NCI-H1436 treated with DMSO at 0.1 percent for 48 hours (cell line): ENCODE results near the gene SH3RF1.

Experiments used
- DNase-seq: peaks from one replicate; lab custom pipeline; 2025; lab: John Stamatoyannopoulos, UW

Gene SH3RF1

DNA sequence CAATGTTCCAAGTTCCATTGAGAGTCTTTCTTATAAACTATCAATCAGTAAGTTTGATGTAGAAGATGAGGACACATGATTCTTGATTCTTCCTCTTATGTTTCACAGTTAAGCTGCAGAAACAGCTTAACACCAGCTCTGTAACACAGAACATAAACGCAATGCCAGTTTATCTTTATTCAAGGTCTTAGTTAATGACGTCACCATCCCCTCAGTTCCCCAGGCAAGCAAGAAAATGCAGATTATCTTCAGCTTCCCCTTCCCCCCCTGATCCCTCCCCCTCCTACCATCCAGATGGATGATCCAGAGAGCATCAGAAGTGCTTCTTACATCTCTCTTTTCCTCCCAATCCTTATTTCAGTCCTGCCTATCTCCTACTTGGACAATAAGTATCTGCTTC lies 4.4 kb upstream of the SH3RF1 start:
- no peak for DNase-seq

DNA sequence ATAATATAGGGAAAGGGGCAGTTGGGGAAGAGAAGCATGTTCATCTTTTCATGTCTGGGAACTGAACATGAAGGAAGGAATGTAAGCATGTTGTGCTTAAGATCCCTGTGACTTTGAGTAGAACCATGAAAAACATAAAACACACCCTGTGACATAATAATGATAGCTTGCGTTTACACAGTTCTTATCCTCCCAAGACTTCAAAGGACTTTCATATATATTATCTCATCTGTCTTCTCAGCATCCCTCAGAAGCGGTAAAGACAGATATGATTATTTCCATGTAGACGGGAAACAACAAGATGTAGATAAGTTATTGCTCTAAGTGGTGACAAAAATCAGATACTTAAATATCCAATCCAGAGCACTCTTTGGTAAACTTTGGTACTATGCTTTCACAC lies 3.3 kb upstream of the SH3RF1 start:
- no peak for DNase-seq

GRCh38 chr4:169272265-169272886 lies 1.6 kb upstream of the SH3RF1 start:
- DNase-seq: no peak

DNA sequence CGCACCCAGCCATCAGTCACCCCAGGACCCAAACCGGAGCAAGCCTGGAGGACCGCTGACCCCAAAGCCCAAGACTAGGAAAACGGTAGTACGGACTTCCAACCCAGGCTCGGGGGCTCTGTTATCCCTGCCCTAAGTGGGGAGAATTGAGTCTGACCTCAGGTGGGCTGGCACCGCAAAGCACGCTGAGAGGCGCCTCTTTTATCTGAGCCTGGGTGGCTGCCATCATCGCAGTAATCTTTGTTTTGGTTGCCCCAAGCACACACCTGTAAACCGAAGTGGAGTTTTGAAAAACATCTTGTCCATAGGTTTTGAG lies 894 bp upstream of the SH3RF1 start:
- no peak for DNase-seq

- DNase-seq: no peak
Observed at GRCh38 chr4:169269916-169270809, 593 bp downstream of the SH3RF1 start.

GRCh38 chr4:169268951-169269760 lies 1.6 kb downstream of the SH3RF1 start:
- DNase-seq: no peak

GRCh38 chr4:169267070-169267469 lies 3.7 kb downstream of the SH3RF1 start:
- DNase-seq: no peak

GRCh38 chr4:169266661-169267060 lies 4.1 kb downstream of the SH3RF1 start:
- DNase-seq: no peak

DNA sequence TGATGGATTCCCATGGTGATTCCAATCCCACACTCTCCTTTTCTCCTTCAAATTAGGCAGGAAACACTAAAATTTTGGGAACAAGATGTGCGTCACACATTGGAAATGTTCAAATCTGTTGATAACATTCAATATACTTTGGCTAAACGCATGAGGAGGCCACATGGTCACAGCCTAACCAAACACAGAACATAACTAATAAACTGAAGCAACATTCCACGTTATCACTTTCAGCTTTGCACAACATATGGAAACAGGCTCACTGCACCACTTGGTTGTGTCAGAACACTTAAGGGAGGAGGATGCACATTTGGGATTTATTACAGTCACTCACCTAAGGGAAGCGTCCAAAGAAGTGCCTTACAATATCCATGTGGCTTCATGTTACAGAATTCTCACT lies 4.7 kb downstream of the SH3RF1 start:
- DNase-seq: no peak

DNA sequence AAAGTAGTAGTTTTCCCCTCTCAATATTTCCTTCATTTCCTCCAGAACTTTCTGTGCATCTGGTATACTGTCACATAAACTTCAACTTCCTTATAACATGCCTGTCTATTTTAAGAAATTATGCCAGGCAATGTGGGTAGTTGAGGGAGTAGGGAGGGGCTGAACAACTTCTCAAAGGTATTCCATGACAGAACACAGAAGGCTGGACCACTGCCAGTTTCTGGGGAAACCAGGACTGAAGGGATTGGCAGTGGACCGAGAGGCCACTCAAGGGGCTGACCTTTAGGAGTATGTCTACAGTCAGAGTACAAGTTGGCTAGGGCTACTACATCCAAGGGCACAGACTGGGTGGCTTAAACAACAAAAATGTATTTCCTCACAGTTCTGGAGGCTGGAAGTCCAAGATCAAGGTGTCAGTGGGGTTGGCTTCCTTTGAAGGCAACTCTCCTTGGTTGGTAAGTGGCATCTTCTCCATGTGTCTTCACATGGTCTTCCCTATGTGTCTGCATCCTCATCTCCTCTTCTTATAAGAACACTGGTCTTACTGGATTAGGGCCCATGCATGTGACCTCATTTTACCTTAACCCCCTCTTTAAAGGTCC lies 6.9 kb downstream of the SH3RF1 start:
- no peak for DNase-seq

DNA sequence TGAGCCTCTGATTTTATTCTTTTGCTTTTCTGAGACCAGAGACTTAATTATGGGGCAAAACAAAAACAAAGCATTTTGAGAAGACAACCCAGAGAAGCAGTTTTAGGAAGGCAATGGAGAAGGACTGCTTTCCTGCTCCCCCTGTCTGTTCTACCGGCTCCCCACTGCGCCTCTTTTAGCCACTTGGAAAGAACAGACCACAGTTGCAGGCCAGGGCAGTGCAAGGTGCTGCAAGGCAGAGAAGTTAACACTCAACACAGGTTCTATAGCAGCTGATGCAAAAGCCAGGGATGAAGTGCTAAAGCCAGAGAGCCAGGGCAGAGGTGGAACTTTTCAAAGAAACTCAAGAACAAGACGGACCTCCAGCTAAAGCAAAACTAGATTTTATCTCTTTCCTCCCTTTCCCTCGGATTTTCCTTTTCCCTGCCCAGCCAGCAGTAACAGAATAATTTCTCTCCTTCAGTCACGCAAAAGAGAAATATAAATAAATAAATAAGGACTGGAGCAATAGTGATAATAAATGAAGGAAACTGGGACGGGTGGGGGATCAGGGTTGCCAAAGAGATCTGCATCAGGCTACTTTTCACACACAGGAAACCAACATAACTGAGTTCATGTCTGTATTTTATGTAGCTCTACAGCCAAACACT lies 10.4 kb downstream of the SH3RF1 start:
- DNase-seq: no peak

DNA sequence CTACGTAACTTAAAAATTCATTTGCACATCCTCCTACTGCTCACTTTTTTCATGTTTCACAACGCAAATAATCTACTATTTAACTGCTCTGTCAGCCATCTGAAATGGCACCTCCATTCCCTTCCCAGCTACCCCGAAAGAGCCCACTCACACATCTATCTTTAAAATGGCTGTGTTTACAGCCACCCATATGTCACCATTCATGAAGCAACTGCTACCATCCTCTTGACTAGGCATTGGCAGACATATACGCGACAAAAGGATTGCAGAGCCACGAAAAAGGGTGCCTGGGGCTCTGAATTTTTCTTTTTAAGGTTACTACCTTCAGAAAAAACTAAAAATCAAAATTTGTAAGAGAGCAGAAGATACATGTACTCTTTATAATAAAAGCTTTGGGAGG lies 11.5 kb downstream of the SH3RF1 start:
- DNase-seq: no peak

- no peak for DNase-seq
Observed at GRCh38 chr4:169258141-169258540, 12.6 kb downstream of the SH3RF1 start.

DNA sequence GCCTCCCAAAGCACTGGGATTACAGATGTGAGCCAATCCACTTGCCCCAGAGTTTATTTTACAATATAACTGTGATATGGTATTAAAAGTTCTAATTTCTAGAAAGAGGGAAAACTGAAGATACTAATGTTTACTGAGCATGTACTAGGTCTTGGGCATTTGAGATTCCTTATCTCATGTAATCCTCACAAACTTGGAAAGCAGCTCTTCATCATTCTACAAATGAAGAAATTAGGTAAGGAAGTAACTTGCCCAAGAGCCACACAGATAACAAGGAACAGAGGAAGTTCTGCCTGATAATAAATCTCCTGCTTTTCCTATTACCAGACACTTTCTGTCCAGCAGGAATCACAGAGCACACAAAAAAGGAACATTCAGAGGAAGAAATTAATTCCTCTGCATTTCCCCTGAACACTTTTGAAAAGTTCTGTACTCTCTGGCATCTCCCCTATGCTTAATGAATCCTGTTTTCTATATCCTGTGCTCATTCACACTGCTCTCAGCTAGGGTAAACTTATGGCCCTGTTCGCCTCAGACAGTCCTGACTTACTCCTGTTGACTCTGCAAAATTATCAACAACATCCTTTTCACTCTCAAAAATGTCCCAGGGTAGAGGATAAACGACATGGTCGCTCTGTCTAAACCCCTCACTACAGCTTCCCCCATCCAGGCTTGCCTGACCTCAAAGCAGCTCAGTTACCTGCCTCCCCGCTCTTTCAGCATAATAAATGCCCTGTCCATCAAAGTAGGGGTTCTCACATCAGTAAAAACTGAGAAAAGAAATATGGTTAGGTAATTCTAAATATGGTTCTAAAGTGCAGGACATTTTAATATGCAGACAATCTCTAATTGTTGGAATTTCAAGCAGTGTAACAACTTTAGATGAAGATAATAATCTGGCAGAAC lies 13.6 kb downstream of the SH3RF1 start:
- DNase-seq: no peak

GRCh38 chr4:169256101-169256612 lies 14.6 kb downstream of the SH3RF1 start:
- no peak for DNase-seq

DNA sequence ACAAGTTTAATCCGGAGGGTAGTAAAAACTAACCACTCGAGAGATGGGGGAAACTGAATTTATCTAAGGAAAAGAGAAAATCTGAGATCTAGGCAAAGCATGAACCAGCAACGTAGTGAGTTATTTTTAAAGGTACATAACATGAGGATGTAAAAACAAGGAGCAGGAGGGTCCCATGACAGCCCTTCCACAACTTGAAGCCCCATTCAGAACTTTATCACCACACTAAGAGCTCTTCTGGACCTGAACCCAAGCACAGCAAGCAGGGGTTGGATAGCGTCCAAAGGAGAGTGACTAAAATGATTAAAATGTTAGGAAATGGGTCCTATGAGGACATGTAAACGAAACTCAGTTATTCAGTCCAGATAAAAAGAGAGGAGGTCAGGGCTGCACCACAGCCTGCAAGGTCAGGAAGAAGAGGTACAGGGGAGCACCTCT lies 16.2 kb downstream of the SH3RF1 start:
- DNase-seq: no peak

- DNase-seq: no peak
Observed at GRCh38 chr4:169253904-169254303, 16.9 kb downstream of the SH3RF1 start.

DNA sequence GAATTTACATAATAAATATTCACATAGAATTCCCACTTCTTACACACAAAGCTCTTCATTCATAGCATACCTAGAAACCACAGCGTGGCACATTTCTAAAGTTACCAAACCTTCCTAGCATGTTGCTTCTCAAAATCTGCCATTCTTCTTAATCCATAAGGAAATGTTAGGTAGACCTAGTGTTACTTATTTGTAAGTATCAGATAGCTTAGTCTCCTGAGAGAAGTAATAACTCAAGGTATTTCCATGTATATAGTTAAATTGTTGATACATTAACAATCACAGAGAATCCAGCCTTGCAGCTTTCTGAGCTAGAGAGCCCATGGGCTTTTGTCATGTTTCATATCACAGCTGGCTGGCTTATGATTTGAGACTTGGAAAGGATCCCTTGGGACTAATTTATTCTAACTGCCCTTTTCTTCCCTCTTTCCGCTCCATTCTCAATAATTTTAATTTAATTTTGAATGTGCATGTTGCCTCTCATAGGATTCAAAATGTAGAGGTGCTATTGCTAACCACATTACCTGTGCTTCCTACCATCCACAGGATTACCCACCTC lies 17.6 kb downstream of the SH3RF1 start:
- DNase-seq: no peak

DNA sequence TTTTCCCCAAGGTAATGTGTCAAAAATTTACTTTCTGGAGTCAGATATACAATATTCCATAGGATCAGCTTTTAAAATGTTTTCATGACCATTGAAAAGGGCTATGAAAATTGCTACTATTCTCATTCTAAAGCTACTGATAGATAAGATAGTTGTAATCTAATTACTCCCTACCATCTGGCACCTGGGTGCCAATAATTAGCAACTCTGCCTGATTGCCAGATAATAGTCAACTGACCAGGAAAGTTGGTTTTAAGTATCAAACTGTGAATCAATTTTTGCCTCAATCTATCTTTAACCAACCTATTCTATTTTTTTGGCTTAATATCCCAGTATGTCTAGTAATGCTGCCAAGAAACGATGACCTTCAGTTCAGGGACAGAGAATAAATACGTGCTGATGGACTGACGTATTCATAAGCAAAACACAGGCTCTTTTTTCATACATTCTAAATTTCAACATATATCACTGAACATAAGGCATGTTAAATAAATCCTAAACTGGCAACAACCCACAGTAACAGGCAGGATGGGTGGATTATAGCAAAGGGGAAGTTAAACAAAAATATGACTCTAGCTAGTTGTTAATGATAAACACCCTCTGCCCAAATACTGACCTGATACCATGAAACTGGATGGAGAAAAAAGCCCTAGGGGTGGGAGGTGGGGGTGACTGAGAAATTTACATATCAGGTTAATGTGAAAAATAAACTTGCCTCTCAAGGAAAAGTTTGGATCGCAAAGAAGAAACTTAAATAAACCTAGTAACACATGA lies 18.2 kb downstream of the SH3RF1 start:
- no peak for DNase-seq
